ENCODE data around the gene ATXN1. TPM values are rescaled to one million over a fixed set of nuclear protein-coding genes. Genes with fewer than 3 reads are reported as not detected.

Gene ATXN1
- total RNA-seq, 4 donors from 2014 or later: 24.9 to 48.0 (median 36.8) TPM

DNA sequence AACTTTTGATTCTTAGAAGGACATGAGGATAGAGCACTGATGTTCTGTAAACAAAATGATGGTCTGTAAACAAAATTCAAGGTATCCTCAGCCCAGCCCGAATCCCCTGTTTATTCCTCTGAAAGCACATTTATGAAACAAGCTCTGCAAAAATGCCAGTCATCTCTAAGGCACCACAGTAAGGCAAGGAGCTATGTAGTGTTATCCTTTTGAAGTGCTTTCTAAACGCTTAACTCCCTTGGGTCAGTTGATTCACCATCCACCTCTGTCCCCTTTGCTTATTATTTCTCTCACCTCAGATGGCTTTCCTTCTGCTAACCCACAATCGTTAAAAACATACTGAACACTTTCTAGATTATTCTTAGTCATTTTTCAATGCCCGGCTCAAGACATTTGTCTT is 93.8 kb downstream of the ATXN1 start:
- no peaks in the 10 kb centered on the region for H3K27me3 ChIP-seq
- peaks cover 0 to 23% (median 8%) of the 10 kb centered on the region in 4 donors for H3K4me1 ChIP-seq
- no peaks in the 10 kb centered on the region for H3K9me3 ChIP-seq
- TF ChIP-seq, protein P1, sequence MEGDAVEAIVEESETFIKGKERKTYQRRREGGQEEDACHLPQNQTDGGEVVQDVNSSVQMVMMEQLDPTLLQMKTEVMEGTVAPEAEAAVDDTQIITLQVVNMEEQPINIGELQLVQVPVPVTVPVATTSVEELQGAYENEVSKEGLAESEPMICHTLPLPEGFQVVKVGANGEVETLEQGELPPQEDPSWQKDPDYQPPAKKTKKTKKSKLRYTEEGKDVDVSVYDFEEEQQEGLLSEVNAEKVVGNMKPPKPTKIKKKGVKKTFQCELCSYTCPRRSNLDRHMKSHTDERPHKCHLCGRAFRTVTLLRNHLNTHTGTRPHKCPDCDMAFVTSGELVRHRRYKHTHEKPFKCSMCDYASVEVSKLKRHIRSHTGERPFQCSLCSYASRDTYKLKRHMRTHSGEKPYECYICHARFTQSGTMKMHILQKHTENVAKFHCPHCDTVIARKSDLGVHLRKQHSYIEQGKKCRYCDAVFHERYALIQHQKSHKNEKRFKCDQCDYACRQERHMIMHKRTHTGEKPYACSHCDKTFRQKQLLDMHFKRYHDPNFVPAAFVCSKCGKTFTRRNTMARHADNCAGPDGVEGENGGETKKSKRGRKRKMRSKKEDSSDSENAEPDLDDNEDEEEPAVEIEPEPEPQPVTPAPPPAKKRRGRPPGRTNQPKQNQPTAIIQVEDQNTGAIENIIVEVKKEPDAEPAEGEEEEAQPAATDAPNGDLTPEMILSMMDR (IDR thresholded peaks at IDR 0.05): no peak
- TF ChIP-seq EP300 (IDR thresholded peaks at IDR 0.05): no peak
- TF ChIP-seq POLR2A (IDR thresholded peaks at IDR 0.05): no peak
- no peaks in the 10 kb centered on the region for H3K36me3 ChIP-seq
- no peak overlapping the region for H3K4me3 ChIP-seq
- WGBS, 2 donors: 77 to 78% methylated on average over 4 of the region's 4 CpGs
- no peak for DNase-seq (ENCODE audit: low spot score in 2 of 2)
- H3K27ac ChIP-seq: no peak overlapping the region

DNA sequence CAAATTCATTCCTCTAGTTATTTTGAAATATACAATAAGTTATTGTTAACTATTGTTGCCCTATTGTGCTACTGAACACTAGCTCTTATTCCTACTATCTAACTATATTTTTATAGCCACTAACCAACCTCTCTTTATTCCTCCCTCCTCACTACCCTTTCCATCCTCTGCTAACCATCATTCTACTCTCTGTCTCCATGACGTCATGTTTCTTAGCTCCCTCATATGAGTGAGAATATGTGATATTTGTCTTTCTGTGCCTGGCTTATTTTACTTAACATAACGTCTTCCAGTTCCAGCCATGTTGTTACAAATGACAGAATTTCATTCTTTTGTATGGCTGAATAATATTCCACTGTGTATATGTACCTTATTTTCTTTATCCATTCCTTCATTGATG is 95.3 kb downstream of the ATXN1 start:
- H3K27ac ChIP-seq: no peak overlapping the region
- no peak for DNase-seq (ENCODE audit: low spot score in 2 of 2)
- 83 to 92% methylated on average over 2 of the region's 2 CpGs for WGBS, 2 donors

GRCh38 chr6:16665182-16665581 is 96.1 kb downstream of the ATXN1 start:
- TF ChIP-seq POLR2A (IDR thresholded peaks at IDR 0.05) (no peak), EP300 (IDR thresholded peaks at IDR 0.05) (no peak)
- TF ChIP-seq, protein P1 (IDR thresholded peaks at IDR 0.05): no peak
- Histone ChIP-seq H3K36me3 (peaks cover 0 to 7% (median 0%) of the 10 kb centered on the region in 3 donors), H3K27ac (no peak overlapping the region), H3K4me1 (peaks cover 0 to 18% (median 2%) of the 10 kb centered on the region in 4 donors), H3K27me3 (no peaks in the 10 kb centered on the region), H3K4me3 (no peak overlapping the region), H3K9me3 (peaks cover 0 to 13% (median 0%) of the 10 kb centered on the region in 4 donors)
- no peak for DNase-seq (ENCODE audit: low spot score in 2 of 2)
- WGBS, 2 donors: 94 to 100% methylated on average over 1 of the region's 1 CpG

More for the DNA sequence above, 95.3 kb downstream of the ATXN1 start:
- H3K36me3 ChIP-seq: peaks cover 0 to 7% (median 0%) of the 10 kb centered on the region in 3 donors
- TF ChIP-seq EP300 (IDR thresholded peaks at IDR 0.05): no peak
- TF ChIP-seq POLR2A (IDR thresholded peaks at IDR 0.05): no peak
- TF ChIP-seq, protein P1 (IDR thresholded peaks at IDR 0.05): no peak
- H3K4me3 ChIP-seq: no peak overlapping the region
- peaks cover 0 to 23% (median 6%) of the 10 kb centered on the region in 4 donors for H3K4me1 ChIP-seq
- no peaks in the 10 kb centered on the region for H3K27me3 ChIP-seq
- peaks cover 0 to 13% (median 0%) of the 10 kb centered on the region in 4 donors for H3K9me3 ChIP-seq

- H3K27ac ChIP-seq: no peak overlapping the region
- 90 to 97% methylated on average over 1 of the region's 1 CpG for WGBS, 2 donors
- no peak overlapping the region for H3K4me3 ChIP-seq
- peaks cover 0 to 13% (median 0%) of the 10 kb centered on the region in 4 donors for H3K9me3 ChIP-seq
- peaks cover 0 to 7% (median 0%) of the 10 kb centered on the region in 3 donors for H3K36me3 ChIP-seq
- peaks cover 0 to 9% (median 1%) of the 10 kb centered on the region in 4 donors for H3K4me1 ChIP-seq
- no peaks in the 10 kb centered on the region for H3K27me3 ChIP-seq
- DNase-seq (ENCODE audit: low spot score in 2 of 2): no peak
- TF ChIP-seq, protein P1 (IDR thresholded peaks at IDR 0.05): no peak
- TF ChIP-seq EP300 (IDR thresholded peaks at IDR 0.05): no peak
- TF ChIP-seq POLR2A (IDR thresholded peaks at IDR 0.05): no peak
Measured at GRCh38 chr6:16663901-16664300, 97.4 kb downstream of the ATXN1 start.

DNA sequence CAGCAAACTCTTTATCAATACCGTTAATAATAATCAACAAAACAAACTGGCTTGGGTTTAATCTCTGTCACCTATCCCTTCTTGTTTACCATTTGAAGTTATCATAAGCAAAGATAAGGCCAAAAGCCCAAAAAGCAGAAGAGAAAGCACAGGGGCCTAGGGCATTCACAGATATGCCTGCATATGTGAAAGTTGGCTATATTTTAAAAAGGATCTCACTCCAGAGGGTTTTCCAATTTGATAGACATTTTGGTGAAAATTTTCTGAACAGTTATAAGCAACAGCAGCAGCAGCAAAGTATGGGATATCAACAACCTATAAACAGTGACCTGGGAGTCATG is 101.1 kb downstream of the ATXN1 start:
- Histone ChIP-seq H3K27ac (no peak overlapping the region), H3K9me3 (peaks cover 0 to 13% (median 0%) of the 10 kb centered on the region in 4 donors), H3K36me3 (peaks cover 0 to 21% (median 0%) of the 10 kb centered on the region in 3 donors), H3K4me3 (no peak overlapping the region), H3K4me1 (peaks cover 0 to 2% (median 0%) of the 10 kb centered on the region in 4 donors), H3K27me3 (no peaks in the 10 kb centered on the region)
- TF ChIP-seq POLR2A (IDR thresholded peaks at IDR 0.05) (no peak), EP300 (IDR thresholded peaks at IDR 0.05) (no peak)
- TF ChIP-seq, protein P1 (IDR thresholded peaks at IDR 0.05): no peak
- 78 to 85% methylated on average over 1 of the region's 1 CpG for WGBS, 2 donors
- DNase-seq (ENCODE audit: low spot score in 2 of 2): no peak
